ENCODE measurements around the gene MED13. TPM values are rescaled to one million over a fixed set of nuclear protein-coding genes. Genes with fewer than 3 reads are reported as not detected.

Gene MED13
- polyA plus RNA-seq, 1 donor (not counting 4 experiments of a cell fraction or from before 2014, with no cell fraction given), result 21.4 TPM

DNA sequence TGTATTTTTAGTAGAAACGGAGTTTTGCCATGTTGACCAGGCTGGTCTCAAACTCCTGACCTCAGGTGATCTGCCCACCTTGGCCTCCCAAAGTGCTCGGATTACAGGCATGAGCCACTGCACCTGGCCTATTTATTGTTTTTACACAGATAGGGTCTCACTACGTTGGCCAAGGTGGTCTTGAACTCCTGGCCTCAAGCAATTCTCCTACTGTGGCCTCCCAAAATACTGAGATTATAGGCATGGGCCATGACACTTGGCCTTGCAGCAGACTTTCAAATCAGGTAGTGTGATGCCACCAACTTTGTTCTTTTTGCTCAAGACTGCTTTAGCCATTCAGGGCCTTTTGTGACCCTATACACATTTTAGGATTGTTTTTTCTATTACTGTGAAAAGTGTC lies 75.6 kb downstream of the MED13 start:
- H3K79me2 ChIP-seq (ENCODE audit: control insufficient read depth, insufficient read depth, low read length), result no peaks in the 10 kb centered on the region
- DNase-seq (ENCODE audit: low read depth, low spot score) (no peak), FAIRE-seq (no peak)
- no peak overlapping the region for H2AFZ ChIP-seq (ENCODE audit: control insufficient read depth, low read length)
- no peaks in the 10 kb centered on the region for H3K27me3 ChIP-seq (ENCODE audit: control insufficient read depth, extremely low read depth, insufficient read depth, low read length)
- no peak overlapping the region for H3K27ac ChIP-seq (ENCODE audit: control insufficient read depth, insufficient read depth, low read length)
- H3K9ac ChIP-seq (ENCODE audit: control insufficient read depth, extremely low read depth, insufficient read depth, low read length), result no peak overlapping the region
- no peaks in the 10 kb centered on the region for H3K9me1 ChIP-seq (ENCODE audit: control insufficient read depth, extremely low read depth, insufficient read depth, low read length)
- no peaks in the 10 kb centered on the region for H3K9me3 ChIP-seq (ENCODE audit: control insufficient read depth, low read depth, low read length)
- TF ChIP-seq, protein P1, sequence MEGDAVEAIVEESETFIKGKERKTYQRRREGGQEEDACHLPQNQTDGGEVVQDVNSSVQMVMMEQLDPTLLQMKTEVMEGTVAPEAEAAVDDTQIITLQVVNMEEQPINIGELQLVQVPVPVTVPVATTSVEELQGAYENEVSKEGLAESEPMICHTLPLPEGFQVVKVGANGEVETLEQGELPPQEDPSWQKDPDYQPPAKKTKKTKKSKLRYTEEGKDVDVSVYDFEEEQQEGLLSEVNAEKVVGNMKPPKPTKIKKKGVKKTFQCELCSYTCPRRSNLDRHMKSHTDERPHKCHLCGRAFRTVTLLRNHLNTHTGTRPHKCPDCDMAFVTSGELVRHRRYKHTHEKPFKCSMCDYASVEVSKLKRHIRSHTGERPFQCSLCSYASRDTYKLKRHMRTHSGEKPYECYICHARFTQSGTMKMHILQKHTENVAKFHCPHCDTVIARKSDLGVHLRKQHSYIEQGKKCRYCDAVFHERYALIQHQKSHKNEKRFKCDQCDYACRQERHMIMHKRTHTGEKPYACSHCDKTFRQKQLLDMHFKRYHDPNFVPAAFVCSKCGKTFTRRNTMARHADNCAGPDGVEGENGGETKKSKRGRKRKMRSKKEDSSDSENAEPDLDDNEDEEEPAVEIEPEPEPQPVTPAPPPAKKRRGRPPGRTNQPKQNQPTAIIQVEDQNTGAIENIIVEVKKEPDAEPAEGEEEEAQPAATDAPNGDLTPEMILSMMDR (optimal IDR thresholded peaks at IDR 0.05 in 1 of 3, IDR thresholded peaks at IDR 0.05 in 1 of 3, conservative IDR thresholded peaks at IDR 0.05 in 1 of 3; ENCODE audit: extremely low read depth in 1 of 3, insufficient read depth in 2 of 3, low read length in 3 of 3), result no peak
- TF ChIP-seq EZH2 (IDR thresholded peaks at IDR 0.05; ENCODE audit: low read length), result no peak
- H3K36me3 ChIP-seq (ENCODE audit: control insufficient read depth in 2 of 2, extremely low read depth in 1 of 2, insufficient read depth in 2 of 2, low read length in 2 of 2), result peaks cover 7 to 11% of the 10 kb centered on the region in 2 experiments
- no peaks in the 10 kb centered on the region for H4K20me1 ChIP-seq (ENCODE audit: control insufficient read depth, extremely low read depth, insufficient read depth, low read length)
- no peaks in the 10 kb centered on the region for H3K4me1 ChIP-seq (ENCODE audit: control insufficient read depth, extremely low read depth, insufficient read depth, low read length)
- no peak overlapping the region for H3K4me2 ChIP-seq (ENCODE audit: control insufficient read depth, extremely low read depth, insufficient read depth, low read depth, low read length)
- dilution Hi-C loops (cut with MboI; ENCODE audit: extremely low pct_ligation_motif_present, low sequenced_read_pairs), result no loop called here
- H3K4me3 ChIP-seq (ENCODE audit: control insufficient read depth in 2 of 3, extremely low read depth in 1 of 3, insufficient read depth in 2 of 3, low read depth in 1 of 3, low read length in 3 of 3), result no peak overlapping the region

DNA sequence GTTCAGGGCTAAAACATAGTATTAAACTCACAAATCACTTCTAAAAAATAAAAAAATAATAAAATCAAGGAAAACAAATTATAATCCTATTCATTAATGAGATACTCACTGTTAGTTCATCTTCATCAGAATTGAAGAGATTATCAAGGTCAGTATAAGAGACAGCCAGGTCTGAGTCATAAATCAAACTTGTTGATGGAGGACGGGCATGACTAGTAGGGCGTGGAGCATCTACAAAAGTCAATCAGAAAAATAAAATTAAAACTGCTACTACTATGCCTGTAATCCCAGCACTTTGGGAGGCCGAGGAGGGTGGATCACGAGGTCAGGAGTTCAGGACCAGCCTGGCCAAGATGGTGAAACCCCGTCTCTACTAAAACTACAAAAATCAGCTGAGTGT lies 78.2 kb downstream of the MED13 start:
- H3K4me1 ChIP-seq (ENCODE audit: control insufficient read depth, extremely low read depth, insufficient read depth, low read length), result no peaks in the 10 kb centered on the region
- TF ChIP-seq, protein P1 (optimal IDR thresholded peaks at IDR 0.05 in 1 of 3, IDR thresholded peaks at IDR 0.05 in 1 of 3, conservative IDR thresholded peaks at IDR 0.05 in 1 of 3; ENCODE audit: extremely low read depth in 1 of 3, insufficient read depth in 2 of 3, low read length in 3 of 3), result no peak
- TF ChIP-seq EZH2 (IDR thresholded peaks at IDR 0.05; ENCODE audit: low read length), result no peak
- no peak overlapping the region for H3K4me3 ChIP-seq (ENCODE audit: control insufficient read depth in 2 of 3, extremely low read depth in 1 of 3, insufficient read depth in 2 of 3, low read depth in 1 of 3, low read length in 3 of 3)
- no peaks in the 10 kb centered on the region for H4K20me1 ChIP-seq (ENCODE audit: control insufficient read depth, extremely low read depth, insufficient read depth, low read length)
- dilution Hi-C loops (cut with MboI; ENCODE audit: extremely low pct_ligation_motif_present, low sequenced_read_pairs), result no loop called here
- H3K79me2 ChIP-seq (ENCODE audit: control insufficient read depth, insufficient read depth, low read length), result no peaks in the 10 kb centered on the region
- H3K9ac ChIP-seq (ENCODE audit: control insufficient read depth, extremely low read depth, insufficient read depth, low read length), result no peak overlapping the region
- H3K4me2 ChIP-seq (ENCODE audit: control insufficient read depth, extremely low read depth, insufficient read depth, low read depth, low read length), result no peak overlapping the region
- H3K9me3 ChIP-seq (ENCODE audit: control insufficient read depth, low read depth, low read length), result no peaks in the 10 kb centered on the region
- H3K9me1 ChIP-seq (ENCODE audit: control insufficient read depth, extremely low read depth, insufficient read depth, low read length), result no peaks in the 10 kb centered on the region
- no peaks in the 10 kb centered on the region for H3K27me3 ChIP-seq (ENCODE audit: control insufficient read depth, extremely low read depth, insufficient read depth, low read length)
- H3K36me3 ChIP-seq (ENCODE audit: control insufficient read depth in 2 of 2, extremely low read depth in 1 of 2, insufficient read depth in 2 of 2, low read length in 2 of 2), result peaks cover 8 to 18% of the 10 kb centered on the region in 2 experiments
- no peak overlapping the region for H2AFZ ChIP-seq (ENCODE audit: control insufficient read depth, low read length)
- no peak for DNase-seq (ENCODE audit: low read depth, low spot score)
- H3K27ac ChIP-seq (ENCODE audit: control insufficient read depth, insufficient read depth, low read length), result no peak overlapping the region
- FAIRE-seq, result no peak

Data from keratinocyte (primary cell).